ENCODE data around the gene TM9SF1. TPM values are rescaled to one million over a fixed set of nuclear protein-coding genes. Genes with fewer than 3 reads are reported as not detected.

Gene TM9SF1
- total and polyA plus RNA-seq, 9 of the 15 experiments (the other 6 are each of a cell fraction or from before 2014, with no cell fraction given) = 5.3 to 20.3 (median 11.8) TPM

DNA sequence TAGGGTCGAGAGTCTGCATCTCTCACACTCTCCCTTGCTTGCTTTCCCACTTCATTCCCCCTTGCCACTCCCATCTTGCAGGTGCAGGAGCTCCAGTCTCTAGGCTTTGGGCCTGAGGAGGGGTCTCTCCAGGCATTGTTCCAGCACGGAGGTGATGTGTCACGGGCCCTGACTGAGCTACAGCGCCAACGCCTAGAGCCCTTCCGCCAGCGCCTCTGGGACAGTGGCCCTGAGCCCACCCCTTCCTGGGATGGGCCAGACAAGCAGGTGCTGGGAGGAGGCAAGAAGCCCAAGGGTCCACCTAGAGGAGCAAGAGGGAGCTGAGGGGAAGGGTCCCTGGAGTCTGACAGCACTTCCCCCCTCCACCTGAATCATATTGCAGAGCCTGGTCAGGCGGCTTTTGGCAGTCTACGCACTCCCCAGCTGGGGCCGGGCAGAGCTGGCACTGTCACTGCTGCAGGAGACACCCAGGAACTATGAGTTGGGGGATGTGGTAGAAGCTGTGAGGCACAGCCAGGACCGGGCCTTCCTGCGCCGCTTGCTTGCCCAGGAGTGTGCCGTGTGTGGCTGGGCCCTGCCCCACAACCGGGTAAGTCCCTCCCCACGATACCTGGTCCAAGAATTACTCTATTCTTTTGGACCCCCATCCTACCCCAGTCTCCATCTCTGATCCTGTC lies 43.7 kb downstream of the TM9SF1 start:
- 99% methylated on average over 10 of the region's 16 CpGs for WGBS (ENCODE audit: insufficient coverage, low coverage, missing lambda C conversion rate)
- ChIA-PET CTCF (ENCODE audit: low intra/inter-chr PET ratio) (no interaction called here), POLR2A (interaction anchor here (0.6 to 1.1 kb wide), 2 partner anchors 10 to 513 kb away, joined by 3 read pairs; partner anchors contain the start of gene IRF9)
- no peak overlapping the region for H3K9ac ChIP-seq (ENCODE audit: insufficient read depth in 1 of 2, low read depth in 2 of 2, low read length in 2 of 2)
- no peak for DNase-seq (ENCODE audit: extremely low read depth in 1 of 4, low spot score in 3 of 4)
- peaks cover 16% of the 10 kb centered on the region for H3K79me2 ChIP-seq (ENCODE audit: control insufficient read depth, insufficient read depth, low read length)
- H3K27ac ChIP-seq (ENCODE audit: extremely low read depth, low read depth, low read length) = no peak overlapping the region
- BruUV-seq (replicated peaks) = no TSS peak
- no peak overlapping the region for H2AFZ ChIP-seq (ENCODE audit: low read depth, low read length)
- in situ Hi-C loops (cut with MboI) (no loop called here), intact Hi-C loops (cut with micrococcal nuclease) (no loop called here)
- no peak overlapping the region for H3K4me2 ChIP-seq (ENCODE audit: insufficient read depth, low read length)
- no peak for ATAC-seq
- no peak for FAIRE-seq
- no peaks in the 10 kb centered on the region for H4K20me1 ChIP-seq (replicated peaks; ENCODE audit: control insufficient read depth, insufficient read depth, low read length)
- no peaks in the 10 kb centered on the region for H3K27me3 ChIP-seq (ENCODE audit: control insufficient read depth in 2 of 2, insufficient read depth in 2 of 2, low read length in 2 of 2)
- no peak overlapping the region for H3K4me3 ChIP-seq
- H3K9me3 ChIP-seq (replicated peaks; ENCODE audit: control insufficient read depth, insufficient read depth, low read depth, low read length) = no peaks in the 10 kb centered on the region
- H3K36me3 ChIP-seq (ENCODE audit: control insufficient read depth, insufficient read depth, low read length) = peaks cover 60% of the 10 kb centered on the region; the same call in 2 of the 3 replicates
- no peaks in the 10 kb centered on the region for H3K9me1 ChIP-seq (ENCODE audit: control insufficient read depth, insufficient read depth, low read length)
- H3K4me1 ChIP-seq (replicated peaks in 1 of 2; ENCODE audit: control insufficient read depth in 2 of 2, insufficient read depth in 2 of 2, low read length in 2 of 2) = peaks cover 6 to 24% of the 10 kb centered on the region in 2 experiments; a peak in 4 of 5 replicates
- TF ChIP-seq, protein P1, sequence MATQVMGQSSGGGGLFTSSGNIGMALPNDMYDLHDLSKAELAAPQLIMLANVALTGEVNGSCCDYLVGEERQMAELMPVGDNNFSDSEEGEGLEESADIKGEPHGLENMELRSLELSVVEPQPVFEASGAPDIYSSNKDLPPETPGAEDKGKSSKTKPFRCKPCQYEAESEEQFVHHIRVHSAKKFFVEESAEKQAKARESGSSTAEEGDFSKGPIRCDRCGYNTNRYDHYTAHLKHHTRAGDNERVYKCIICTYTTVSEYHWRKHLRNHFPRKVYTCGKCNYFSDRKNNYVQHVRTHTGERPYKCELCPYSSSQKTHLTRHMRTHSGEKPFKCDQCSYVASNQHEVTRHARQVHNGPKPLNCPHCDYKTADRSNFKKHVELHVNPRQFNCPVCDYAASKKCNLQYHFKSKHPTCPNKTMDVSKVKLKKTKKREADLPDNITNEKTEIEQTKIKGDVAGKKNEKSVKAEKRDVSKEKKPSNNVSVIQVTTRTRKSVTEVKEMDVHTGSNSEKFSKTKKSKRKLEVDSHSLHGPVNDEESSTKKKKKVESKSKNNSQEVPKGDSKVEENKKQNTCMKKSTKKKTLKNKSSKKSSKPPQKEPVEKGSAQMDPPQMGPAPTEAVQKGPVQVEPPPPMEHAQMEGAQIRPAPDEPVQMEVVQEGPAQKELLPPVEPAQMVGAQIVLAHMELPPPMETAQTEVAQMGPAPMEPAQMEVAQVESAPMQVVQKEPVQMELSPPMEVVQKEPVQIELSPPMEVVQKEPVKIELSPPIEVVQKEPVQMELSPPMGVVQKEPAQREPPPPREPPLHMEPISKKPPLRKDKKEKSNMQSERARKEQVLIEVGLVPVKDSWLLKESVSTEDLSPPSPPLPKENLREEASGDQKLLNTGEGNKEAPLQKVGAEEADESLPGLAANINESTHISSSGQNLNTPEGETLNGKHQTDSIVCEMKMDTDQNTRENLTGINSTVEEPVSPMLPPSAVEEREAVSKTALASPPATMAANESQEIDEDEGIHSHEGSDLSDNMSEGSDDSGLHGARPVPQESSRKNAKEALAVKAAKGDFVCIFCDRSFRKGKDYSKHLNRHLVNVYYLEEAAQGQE (IDR thresholded peaks at IDR 0.05; ENCODE audit: borderline replicate concordance) = no peak
- TF ChIP-seq, protein P1 (CRISPR knock-in tag; IDR thresholded peaks at IDR 0.05; ENCODE audit: low read depth) = no peak
- TF ChIP-seq ZNF778 (CRISPR knock-in tag; IDR thresholded peaks at IDR 0.05) = no peak
- TF ChIP-seq MCM5 (IDR thresholded peaks at IDR 0.05; ENCODE audit: low read depth) = no peak
- TF ChIP-seq ATF1 (CRISPR knock-in tag; IDR thresholded peaks at IDR 0.05) = no peak
- TF ChIP-seq ATF1 (tag; IDR thresholded peaks at IDR 0.05) = no peak
- TF ChIP-seq ZNF174 (CRISPR knock-in tag; IDR thresholded peaks at IDR 0.05) = no peak
- no peak for TF ChIP-seq ZNF431 (CRISPR knock-in tag; IDR thresholded peaks at IDR 0.05)
- TF ChIP-seq, protein P2, sequence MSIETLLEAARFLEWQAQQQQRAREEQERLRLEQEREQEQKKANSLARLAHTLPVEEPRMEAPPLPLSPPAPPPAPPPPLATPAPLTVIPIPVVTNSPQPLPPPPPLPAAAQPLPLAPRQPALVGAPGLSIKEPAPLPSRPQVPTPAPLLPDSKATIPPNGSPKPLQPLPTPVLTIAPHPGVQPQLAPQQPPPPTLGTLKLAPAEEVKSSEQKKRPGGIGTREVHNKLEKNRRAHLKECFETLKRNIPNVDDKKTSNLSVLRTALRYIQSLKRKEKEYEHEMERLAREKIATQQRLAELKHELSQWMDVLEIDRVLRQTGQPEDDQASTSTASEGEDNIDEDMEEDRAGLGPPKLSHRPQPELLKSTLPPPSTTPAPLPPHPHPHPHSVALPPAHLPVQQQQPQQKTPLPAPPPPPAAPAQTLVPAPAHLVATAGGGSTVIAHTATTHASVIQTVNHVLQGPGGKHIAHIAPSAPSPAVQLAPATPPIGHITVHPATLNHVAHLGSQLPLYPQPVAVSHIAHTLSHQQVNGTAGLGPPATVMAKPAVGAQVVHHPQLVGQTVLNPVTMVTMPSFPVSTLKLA (conservative IDR thresholded peaks at IDR 0.05) = no peak
- TF ChIP-seq LARP7 (IDR thresholded peaks at IDR 0.05) = no peak
- no peak for TF ChIP-seq HDAC6 (IDR thresholded peaks at IDR 0.05; ENCODE audit: low read depth, low read length)
- TF ChIP-seq TBP (optimal IDR thresholded peaks at IDR 0.05; ENCODE audit: low read depth, low read length) = no peak
- TF ChIP-seq, protein P3, sequence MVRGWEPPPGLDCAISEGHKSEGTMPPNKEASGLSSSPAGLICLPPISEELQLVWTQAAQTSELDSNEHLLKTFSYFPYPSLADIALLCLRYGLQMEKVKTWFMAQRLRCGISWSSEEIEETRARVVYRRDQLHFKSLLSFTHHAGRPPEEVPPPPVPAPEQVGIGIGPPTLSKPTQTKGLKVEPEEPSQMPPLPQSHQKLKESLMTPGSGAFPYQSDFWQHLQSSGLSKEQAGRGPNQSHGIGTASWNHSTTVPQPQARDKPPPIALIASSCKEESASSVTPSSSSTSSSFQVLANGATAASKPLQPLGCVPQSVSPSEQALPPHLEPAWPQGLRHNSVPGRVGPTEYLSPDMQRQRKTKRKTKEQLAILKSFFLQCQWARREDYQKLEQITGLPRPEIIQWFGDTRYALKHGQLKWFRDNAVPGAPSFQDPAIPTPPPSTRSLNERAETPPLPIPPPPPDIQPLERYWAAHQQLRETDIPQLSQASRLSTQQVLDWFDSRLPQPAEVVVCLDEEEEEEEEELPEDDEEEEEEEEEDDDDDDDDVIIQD (CRISPR knock-in tag; IDR thresholded peaks at IDR 0.05) = no peak
